SH-SY5Y (cell line): ENCODE data around the gene ZPR1.

Source experiments
- GATA2 ChIP-seq: IDR thresholded peaks from 2 replicates; pipeline ENCODE4 v1.6.1; 2011; ENCODE audit warnings: mild to moderate bottlenecking, low read depth, low read length
- GATA3 ChIP-seq: IDR thresholded peaks from 2 replicates; pipeline ENCODE4 v1.6.1; 2011; ENCODE audit warnings: low read depth, mild to moderate bottlenecking, low read length, moderate library complexity

Gene ZPR1

GRCh38 chr11:116727990-116728389 is 59.8 kb downstream of the ZPR1 start:
- no peak for TF ChIP-seq GATA3
- no peak for TF ChIP-seq GATA2

GRCh38 chr11:116725434-116726221 is 62.2 kb downstream of the ZPR1 start:
- TF ChIP-seq GATA2 (no peak), GATA3 (no peak)

- TF ChIP-seq GATA3 (no peak), GATA2 (no peak)
These were observed 63.0 kb downstream of the ZPR1 start for GRCh38 chr11:116724813-116725212.
